A549 (cell line): ENCODE results near the gene ABHD12. TPM values are rescaled to one million over a fixed set of nuclear protein-coding genes. Genes with fewer than 3 reads are reported as not detected.

ENCODE experiments used
- ATAC-seq, 2 experiments: fragments of 200-7000 bp in 1 of 2; fragments of >200 bp in 1 of 2; cut with Nextera tagmentation in 1 of 2; cut with Tn5 transposase in 1 of 2; 3 replicates each; pipeline versions ENCODE4 v1.8.0 to v1.9.1; 2018 to 2020; ENCODE audit warnings: mild to moderate bottlenecking in 1 of 2, moderate library complexity in 1 of 2
- CTCF ChIA-PET: fragments of 300-600 bp; sonication (Branson Sonifier 250); formaldehyde crosslinking; extraction: SDS; loops from one replicate; lab custom pipeline; 2021; ENCODE audit warnings: antibody characterized with exemption, inconsistent platforms; lab: Yijun Ruan, JAX
- POLR2A ChIA-PET: fragments of 350-600 bp; formaldehyde crosslinking; extraction: SDS; loops from one replicate; lab custom pipeline; 2021; ENCODE audit warnings: antibody characterized with exemption, inconsistent platforms; lab: Yijun Ruan, JAX
- DNase-seq, 2 experiments: peaks; one replicate each; pipeline versions ENCODE4 v3.0.0 to v3.0.0-alpha.2; 2011 to 2016; ENCODE audit warnings: low read depth in 1 of 2, low spot score in 1 of 2
- FAIRE-seq: peaks from 2 replicates; lab custom pipeline; 2011; peaks lifted over from hg19 to GRCh38; lab: Jason Lieb, UNC
- H3K27ac ChIP-seq, 2 experiments: fragments of >200 bp; sonication (Bioruptor Twin); formaldehyde crosslinking; 3 replicates each; pipeline ENCODE4 v1.5.1; 2016 to 2017
- H3K4me1 ChIP-seq: fragments of >200 bp; sonication (Bioruptor Twin); formaldehyde crosslinking; 3 replicates; pipeline ENCODE4 v1.6.1; 2016
- H3K4me2 ChIP-seq: fragments of >200 bp; sonication (Bioruptor Twin); formaldehyde crosslinking; 3 replicates; pipeline ENCODE4 v1.6.1; 2016
- H3K4me3 ChIP-seq: fragments of >200 bp; sonication (Bioruptor Twin); formaldehyde crosslinking; 3 replicates; pipeline ENCODE4 v1.5.1; 2016
- H3K9me3 ChIP-seq: fragments of >200 bp; sonication (Bioruptor Twin); formaldehyde crosslinking; 3 replicates; pipeline ENCODE4 v1.6.1; 2016
- CBX2 ChIP-seq: fragments of 200-600 bp; sonication (generic); IDR thresholded peaks from 2 replicates; pipeline ENCODE4 v1.6.1; 2016; ENCODE audit warnings: low read depth, mild to moderate bottlenecking, borderline replicate concordance
- CHD2 ChIP-seq: fragments of 150-350 bp; IDR thresholded peaks from 2 replicates; pipeline ENCODE4 v1.6.1; 2014; ENCODE audit warnings: low read length; ENCODE audit not compliant: partially characterized antibody
- CHD4 ChIP-seq: fragments of 200-600 bp; sonication (generic); IDR thresholded peaks from 2 replicates; pipeline ENCODE4 v1.6.1; 2016; ENCODE audit warnings: antibody characterized with exemption, mild to moderate bottlenecking, borderline replicate concordance
- EHMT2 ChIP-seq: fragments of 200-600 bp; sonication (generic); IDR thresholded peaks from 2 replicates; pipeline ENCODE4 v1.6.1; 2016; ENCODE audit warnings: antibody characterized with exemption, low read depth, mild to moderate bottlenecking, moderate library complexity
- FOSB ChIP-seq: fragments of 250-450 bp; sonication (Bioruptor Pico); IDR thresholded peaks from 2 replicates; pipeline ENCODE4 v1.5.0; 2020; ENCODE audit warnings: mild to moderate bottlenecking, moderate library complexity
- GATA3 ChIP-seq: IDR thresholded peaks from 2 replicates; pipeline ENCODE4 v1.6.1; 2012; ENCODE audit warnings: borderline replicate concordance
- HEYL ChIP-seq: fragments of 250-450 bp; sonication (Bioruptor Pico); IDR thresholded peaks from 2 replicates; pipeline ENCODE4 v1.8.0; 2021; ENCODE audit warnings: mild to moderate bottlenecking, moderate library complexity
- HOXB13 ChIP-seq: fragments of 250-450 bp; sonication (Bioruptor Pico); IDR thresholded peaks from 2 replicates; pipeline ENCODE4 v1.5.0; 2020; ENCODE audit warnings: low read depth, mild to moderate bottlenecking, moderate library complexity
- JUN ChIP-seq, 2 experiments: fragments of >200 bp; sonication (Bioruptor Twin); formaldehyde crosslinking; IDR thresholded peaks; 2 replicates in 1 of 2; 3 replicates in 1 of 2; pipeline ENCODE4 v1.6.1; 2016 to 2017
- JUNB ChIP-seq: fragments of >200 bp; sonication (Bioruptor Twin); formaldehyde crosslinking; IDR thresholded peaks from 2 replicates; pipeline ENCODE4 v1.6.1; 2016
- KDM1A ChIP-seq: fragments of 200-600 bp; sonication (generic); IDR thresholded peaks from 2 replicates; pipeline ENCODE4 v1.6.1; 2016; ENCODE audit warnings: low read depth, mild to moderate bottlenecking
- KDM5A ChIP-seq: fragments of 200-600 bp; sonication (generic); IDR thresholded peaks from 2 replicates; pipeline ENCODE4 v1.6.1; 2016; ENCODE audit warnings: antibody characterized with exemption, mild to moderate bottlenecking
- MYC ChIP-seq: IDR thresholded peaks from 2 replicates; pipeline ENCODE4 v1.6.1; 2012; ENCODE audit warnings: mild to moderate bottlenecking, inconsistent platforms, low read length, improper control_type of control experiment, borderline replicate concordance
- NFE2L2 ChIP-seq: fragments of 150-350 bp; conservative IDR thresholded peaks from 2 replicates; pipeline ENCODE4 v1.6.1; 2014; ENCODE audit warnings: low read length
- NPAS2 ChIP-seq: fragments of 250-450 bp; sonication (Bioruptor Pico); IDR thresholded peaks from 2 replicates; pipeline ENCODE4 v1.8.0; 2022; ENCODE audit warnings: mild to moderate bottlenecking, moderate library complexity, borderline replicate concordance
- PHF8 ChIP-seq: fragments of 200-600 bp; sonication (generic); IDR thresholded peaks from 2 replicates; pipeline ENCODE4 v1.6.1; 2016; ENCODE audit warnings: low read depth, mild to moderate bottlenecking, antibody characterized with exemption, moderate library complexity, borderline replicate concordance
- POLR2AphosphoS2 ChIP-seq: conservative IDR thresholded peaks from 2 replicates; pipeline ENCODE4 v1.6.1; 2012; ENCODE audit warnings: low read length, improper control_type of control experiment, inconsistent platforms
- RFX5 ChIP-seq: fragments of 450-650 bp; IDR thresholded peaks from 2 replicates; pipeline ENCODE4 v1.7.1; 2014; ENCODE audit warnings: antibody characterized with exemption, mild to moderate bottlenecking, moderate library complexity
- SREBF2 ChIP-seq: fragments of 450-650 bp; IDR thresholded peaks from 2 replicates; pipeline ENCODE4 v1.6.1; 2014; ENCODE audit warnings: mild to moderate bottlenecking, moderate library complexity
- ZFP36 ChIP-seq: fragments of 450-650 bp; IDR thresholded peaks from 2 replicates; pipeline ENCODE4 v1.6.1; 2014; ENCODE audit warnings: borderline replicate concordance; ENCODE audit not compliant: partially characterized antibody
- WGBS: methylation state at CpG from one replicate; pipeline ENCODE4 v1.1.6; 2017; ENCODE audit errors: missing lambda C conversion rate; 5-methylcytosine and 5-hydroxymethylcytosine counted together
- polyA plus RNA-seq, 4 experiments: library from polyadenylated mRNA; depleted of rRNA in 3 of 4; stranded (reverse); fragments of >200 nt; fragmentation: RNase III in 1 of 4; extraction: RNeasy Plus Mini Kit Qiagen cat#74134 plus additional on column Dnase treatment in 1 of 4; gene quantifications; 2 replicates in 3 of 4; 3 replicates in 1 of 4; pipeline ENCODE4 v1.2.3, GENCODE V29; 2011 to 2017
- TF ChIP-seq, protein P1 (sequence below): fragments of 150-350 bp; IDR thresholded peaks from 2 replicates; pipeline ENCODE4 v1.6.1; 2014; ENCODE audit warnings: low read depth, mild to moderate bottlenecking, low read length
- TF ChIP-seq, protein P2 (sequence below): fragments of 250-450 bp; sonication (Bioruptor Pico); IDR thresholded peaks from 2 replicates; pipeline ENCODE4 v1.5.0; 2020; ENCODE audit warnings: low read depth, mild to moderate bottlenecking, moderate library complexity
- TF ChIP-seq, protein P3 (sequence below): IDR thresholded peaks from 2 replicates; pipeline ENCODE4 v1.6.1; 2012

The ABHD12 gene
- polyA plus RNA-seq, 2 of the 4 experiments (the other 2 are of a cell fraction), result 54.3 to 101 TPM

DNA sequence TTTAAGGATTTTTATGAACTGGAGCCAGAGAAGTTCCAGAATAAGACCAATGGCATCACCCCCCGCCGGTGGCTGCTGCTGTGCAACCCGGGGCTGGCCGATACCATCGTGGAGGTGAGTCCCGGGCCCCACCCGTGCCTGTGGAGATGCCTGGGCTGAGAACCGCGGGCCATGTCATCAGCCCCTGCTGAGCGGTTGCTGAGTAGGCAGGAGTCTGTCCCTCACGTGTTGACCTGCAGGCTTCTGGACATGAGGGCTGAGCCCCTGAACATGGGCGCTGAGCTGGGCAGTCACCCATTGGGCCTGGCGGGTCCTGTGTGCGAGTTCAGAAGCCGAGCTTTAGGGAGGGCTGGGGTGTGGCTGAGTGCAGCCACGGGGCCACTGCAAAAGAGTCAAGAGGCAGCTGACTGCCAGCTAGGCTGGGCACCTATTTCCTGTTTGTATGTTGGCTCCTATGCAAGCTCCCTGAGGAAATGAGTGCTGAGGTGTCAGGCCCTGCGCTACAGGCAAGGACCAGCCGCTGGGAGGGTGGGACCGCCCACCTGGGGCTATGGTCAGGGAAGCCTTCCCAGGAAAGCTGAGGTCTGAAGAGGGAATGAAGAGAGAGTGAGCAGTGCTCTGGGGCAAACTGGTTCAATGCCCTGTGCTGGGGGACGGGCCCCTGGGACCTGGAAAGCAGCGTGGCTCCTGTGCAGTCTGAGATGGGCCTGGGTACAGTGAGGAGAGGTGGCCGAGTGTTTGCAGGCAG lies 108.4 kb downstream of the ABHD12 start:
- TF ChIP-seq, protein P1, sequence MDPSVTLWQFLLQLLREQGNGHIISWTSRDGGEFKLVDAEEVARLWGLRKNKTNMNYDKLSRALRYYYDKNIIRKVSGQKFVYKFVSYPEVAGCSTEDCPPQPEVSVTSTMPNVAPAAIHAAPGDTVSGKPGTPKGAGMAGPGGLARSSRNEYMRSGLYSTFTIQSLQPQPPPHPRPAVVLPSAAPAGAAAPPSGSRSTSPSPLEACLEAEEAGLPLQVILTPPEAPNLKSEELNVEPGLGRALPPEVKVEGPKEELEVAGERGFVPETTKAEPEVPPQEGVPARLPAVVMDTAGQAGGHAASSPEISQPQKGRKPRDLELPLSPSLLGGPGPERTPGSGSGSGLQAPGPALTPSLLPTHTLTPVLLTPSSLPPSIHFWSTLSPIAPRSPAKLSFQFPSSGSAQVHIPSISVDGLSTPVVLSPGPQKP, result no peak
- TF ChIP-seq NFE2L2 (no peak), CHD2 (no peak), NPAS2 (CRISPR knock-in tag) (no peak), KDM5A (no peak), MYC (no peak), JUNB (no peak), EHMT2 (no peak)
- TF ChIP-seq, protein P2, sequence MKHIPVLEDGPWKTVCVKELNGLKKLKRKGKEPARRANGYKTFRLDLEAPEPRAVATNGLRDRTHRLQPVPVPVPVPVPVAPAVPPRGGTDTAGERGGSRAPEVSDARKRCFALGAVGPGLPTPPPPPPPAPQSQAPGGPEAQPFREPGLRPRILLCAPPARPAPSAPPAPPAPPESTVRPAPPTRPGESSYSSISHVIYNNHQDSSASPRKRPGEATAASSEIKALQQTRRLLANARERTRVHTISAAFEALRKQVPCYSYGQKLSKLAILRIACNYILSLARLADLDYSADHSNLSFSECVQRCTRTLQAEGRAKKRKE (CRISPR knock-in tag), result no peak
- no peak for DNase-seq
- H3K4me1 ChIP-seq, result no peaks in the 10 kb centered on the region; the same call in 2 of the 3 replicates
- CTCF ChIA-PET, result interaction anchor here (0.7 to 8.6 kb wide), 7 partner anchors 13 to 117 kb away, joined by 3 to 42 read pairs (median 3); partner anchors contain the start of gene PYGB
- FAIRE-seq, result no peak
- no peak overlapping the region for H3K27ac ChIP-seq
- H3K4me3 ChIP-seq, result no peak overlapping the region
- H3K9me3 ChIP-seq, result no peaks in the 10 kb centered on the region
- H3K4me2 ChIP-seq, result no peak overlapping the region
- 89% methylated on average over 17 of the region's 22 CpGs for WGBS
- POLR2A ChIA-PET, result no interaction called here
- no peak for ATAC-seq

DNA sequence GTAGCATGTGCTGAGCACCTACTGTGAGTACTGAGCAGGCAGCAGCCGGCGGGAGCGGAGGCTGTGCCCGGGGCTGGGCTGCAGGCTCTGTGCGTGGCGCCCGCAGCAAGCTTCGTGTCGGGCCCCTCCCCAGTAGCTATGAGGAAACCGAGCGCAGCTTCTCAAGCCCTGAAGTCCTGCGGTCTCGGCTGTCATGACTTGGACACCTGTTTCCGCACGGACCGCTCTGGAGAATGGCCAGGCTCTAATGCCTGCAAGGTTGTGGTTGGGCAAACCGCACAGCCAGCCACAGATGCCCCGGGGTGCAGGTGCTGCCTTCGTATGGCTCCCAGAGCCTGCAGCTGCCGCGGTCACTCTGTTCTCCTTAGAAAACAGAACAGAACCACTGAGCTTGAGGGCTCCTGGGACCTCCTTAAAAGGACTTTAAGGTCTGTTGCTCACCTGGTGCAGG lies 109.1 kb downstream of the ABHD12 start:
- Histone ChIP-seq H3K9me3 (no peaks in the 10 kb centered on the region), H3K4me1 (no peaks in the 10 kb centered on the region; the same call in 2 of the 3 replicates), H3K4me2 (no peak overlapping the region), H3K27ac (no peak overlapping the region), H3K4me3 (no peak overlapping the region)
- no peak for FAIRE-seq
- POLR2A ChIA-PET, result no interaction called here
- ATAC-seq, result no peak
- no peak for TF ChIP-seq RFX5
- TF ChIP-seq ZFP36, result no peak
- TF ChIP-seq GATA3, result no peak
- no peak for TF ChIP-seq JUN (IDR thresholded peaks at IDR 0.05)
- TF ChIP-seq, protein P3, sequence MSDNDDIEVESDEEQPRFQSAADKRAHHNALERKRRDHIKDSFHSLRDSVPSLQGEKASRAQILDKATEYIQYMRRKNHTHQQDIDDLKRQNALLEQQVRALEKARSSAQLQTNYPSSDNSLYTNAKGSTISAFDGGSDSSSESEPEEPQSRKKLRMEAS, result no peak
- TF ChIP-seq CHD4, result no peak
- TF ChIP-seq HOXB13, result no peak
- TF ChIP-seq PHF8, result no peak
- TF ChIP-seq, protein P2 (CRISPR knock-in tag), result no peak
- TF ChIP-seq POLR2AphosphoS2, result no peak
- no peak for TF ChIP-seq NPAS2 (CRISPR knock-in tag)
- TF ChIP-seq FOSB (CRISPR knock-in tag), result no peak
- TF ChIP-seq SREBF2, result no peak
- no peak for TF ChIP-seq HEYL (CRISPR knock-in tag)
- TF ChIP-seq NFE2L2, result no peak
- no peak for TF ChIP-seq KDM1A
- TF ChIP-seq KDM5A, result no peak
- no peak for TF ChIP-seq MYC
- no peak for TF ChIP-seq CBX2
- 92% methylated on average over 21 of the region's 21 CpGs for WGBS
- CTCF ChIA-PET, result interaction anchor here (1.0 to 8.6 kb wide), 3 partner anchors 13 to 29 kb away, joined by 3 to 42 read pairs (median 3); no protein-coding TSS in a partner anchor
- DNase-seq, result no peak
